OCI-LY1 (cell line): ENCODE data around the gene SLCO3A1.

ENCODE experiments used
- H2AFZ ChIP-seq: fragments of 200-600 bp; sonication (generic), shearing (Covaris generic); 2 replicates; pipeline ENCODE4 v1.6.0; 2014; ENCODE audit warnings: antibody characterized with exemption, mild to moderate bottlenecking, low read length
- H3F3A ChIP-seq: fragments of 200-600 bp; sonication (generic), shearing (Covaris generic); 2 replicates; pipeline ENCODE4 v1.6.0; 2014; ENCODE audit warnings: mild to moderate bottlenecking, antibody characterized with exemption, low read length, moderate library complexity; ENCODE audit not compliant: insufficient read depth
- H3K27ac ChIP-seq: fragments of 200-600 bp; sonication (generic); 2 replicates; pipeline ENCODE4 v1.5.1; 2014; ENCODE audit warnings: low read length, mixed run types, mild to moderate bottlenecking, low read depth; ENCODE audit not compliant: poor library complexity, severe bottlenecking
- H3K27me3 ChIP-seq: fragments of 200-600 bp; sonication (generic); 2 replicates; pipeline ENCODE4 v1.6.0; 2014; ENCODE audit warnings: antibody characterized with exemption, mild to moderate bottlenecking, low read length, moderate library complexity; ENCODE audit not compliant: insufficient read depth
- H3K36me3 ChIP-seq: fragments of 200-600 bp; sonication (generic); 2 replicates; pipeline ENCODE4 v1.6.1; 2014; ENCODE audit warnings: mild to moderate bottlenecking, antibody characterized with exemption, low read length, moderate library complexity, mixed read lengths; ENCODE audit not compliant: insufficient read depth
- H3K4me1 ChIP-seq: fragments of 200-600 bp; sonication (generic); 2 replicates; pipeline ENCODE4 v1.5.1; 2014; ENCODE audit warnings: mild to moderate bottlenecking, low read length, moderate library complexity; ENCODE audit not compliant: insufficient read depth, severe bottlenecking
- H3K4me2 ChIP-seq: fragments of 200-600 bp; sonication (generic), shearing (Covaris generic); 2 replicates; pipeline ENCODE4 v1.6.1; 2014; ENCODE audit warnings: low read length
- H3K4me3 ChIP-seq: fragments of 200-600 bp; sonication (generic); 2 replicates; pipeline ENCODE4 v1.5.1; 2014; ENCODE audit warnings: low read length, low read depth, mild to moderate bottlenecking, mixed read lengths; ENCODE audit not compliant: poor library complexity, severe bottlenecking
- H3K79me2 ChIP-seq: fragments of 200-600 bp; shearing (Covaris generic); 2 replicates; pipeline ENCODE4 v1.6.1; 2016; ENCODE audit warnings: mixed run types, low read length, mixed read lengths; ENCODE audit not compliant: insufficient read depth
- H3K9ac ChIP-seq: fragments of 200-600 bp; sonication (generic), shearing (Covaris generic); 2 replicates; pipeline ENCODE4 v1.6.1; 2014; ENCODE audit warnings: mild to moderate bottlenecking, low read length, mixed read lengths
- H3K9me2 ChIP-seq: fragments of 200-600 bp; sonication (generic), shearing (Covaris generic); 2 replicates; pipeline ENCODE4 v1.6.1; 2014; ENCODE audit warnings: low read depth, mild to moderate bottlenecking, low read length, mixed read lengths
- H3K9me3 ChIP-seq: fragments of 200-600 bp; shearing (Covaris generic); 2 replicates; pipeline ENCODE4 v1.6.1; 2014; ENCODE audit warnings: low read length, mixed read lengths
- H4K20me1 ChIP-seq: fragments of 200-600 bp; sonication (generic), shearing (Covaris generic); 2 replicates; pipeline ENCODE4 v1.6.0; 2016; ENCODE audit warnings: mild to moderate bottlenecking, low read length; ENCODE audit not compliant: insufficient read depth
- CTCF ChIP-seq: fragments of 200-600 bp; sonication (generic), shearing (Covaris generic); IDR thresholded peaks from 2 replicates; pipeline ENCODE4 v1.5.1; 2017; ENCODE audit warnings: mild to moderate bottlenecking, antibody characterized with exemption, low read length, moderate library complexity, mixed read lengths
- EZH2 ChIP-seq: fragments of 200-600 bp; sonication (generic), shearing (Covaris generic); IDR thresholded peaks from 2 replicates; pipeline ENCODE4 v1.8.0; 2017; ENCODE audit warnings: borderline replicate concordance, mixed run types, mild to moderate bottlenecking, antibody characterized with exemption, low read length, moderate library complexity, mixed read lengths

The SLCO3A1 gene

GRCh38 chr15:91862891-91863504 is 9.5 kb downstream of the SLCO3A1 start:
- no peak overlapping the region for H3K9ac ChIP-seq
- TF ChIP-seq CTCF (no peak), EZH2 (no peak)
- no peak overlapping the region for H2AFZ ChIP-seq
- H3F3A ChIP-seq = no peaks in the 10 kb centered on the region
- H3K4me3 ChIP-seq = no peak overlapping the region
- no peaks in the 10 kb centered on the region for H3K36me3 ChIP-seq
- H3K79me2 ChIP-seq = no peaks in the 10 kb centered on the region
- H3K27ac ChIP-seq = peak overlapping the region; percentile 35
- H3K27me3 ChIP-seq = no peaks in the 10 kb centered on the region
- H3K4me2 ChIP-seq = peak overlapping the region; percentile 6; the same call in 1 of the 2 replicates
- no peaks in the 10 kb centered on the region for H3K9me3 ChIP-seq
- H4K20me1 ChIP-seq = no peaks in the 10 kb centered on the region
- no peaks in the 10 kb centered on the region for H3K9me2 ChIP-seq
- H3K4me1 ChIP-seq = peaks cover 45% of the 10 kb centered on the region

GRCh38 chr15:91863621-91864255 is 10.2 kb downstream of the SLCO3A1 start:
- H3K4me2 ChIP-seq = peak overlapping the region; percentile 6; the same call in 1 of the 2 replicates

GRCh38 chr15:91864664-91865063 is 11.2 kb downstream of the SLCO3A1 start:
- H2AFZ ChIP-seq = no peak overlapping the region
- no peaks in the 10 kb centered on the region for H3F3A ChIP-seq
- peaks cover 40% of the 10 kb centered on the region for H3K4me1 ChIP-seq
- peak overlapping the region; percentile 2 for H3K27ac ChIP-seq
- no peaks in the 10 kb centered on the region for H3K9me2 ChIP-seq
- H3K9ac ChIP-seq = no peak overlapping the region
- H4K20me1 ChIP-seq = no peaks in the 10 kb centered on the region
- no peak overlapping the region for H3K4me3 ChIP-seq
- H3K79me2 ChIP-seq = no peaks in the 10 kb centered on the region
- no peaks in the 10 kb centered on the region for H3K36me3 ChIP-seq
- H3K27me3 ChIP-seq = no peaks in the 10 kb centered on the region
- no peak overlapping the region for H3K4me2 ChIP-seq
- TF ChIP-seq EZH2 (no peak), CTCF (no peak)
- no peaks in the 10 kb centered on the region for H3K9me3 ChIP-seq

More at GRCh38 chr15:91863621-91864255, 10.2 kb downstream of the SLCO3A1 start:
- Histone ChIP-seq H3K9me2 (no peaks in the 10 kb centered on the region), H3K36me3 (no peaks in the 10 kb centered on the region), H3K9me3 (no peaks in the 10 kb centered on the region), H3K79me2 (no peaks in the 10 kb centered on the region), H3K27ac (peak overlapping the region; percentile 35), H4K20me1 (no peaks in the 10 kb centered on the region), H2AFZ (no peak overlapping the region), H3K27me3 (no peaks in the 10 kb centered on the region), H3K4me1 (peaks cover 40% of the 10 kb centered on the region), H3K9ac (no peak overlapping the region), H3F3A (no peaks in the 10 kb centered on the region), H3K4me3 (no peak overlapping the region)
- TF ChIP-seq EZH2 (no peak), CTCF (no peak)
